Activated CD4-positive, alpha-beta T cell treated with anti-CD3 and anti-CD28 coated beads for 36 hours (primary cell): ENCODE results near the gene LENG9. TPM values are rescaled to one million over a fixed set of nuclear protein-coding genes. Genes with fewer than 3 reads are reported as not detected.

Experiments
- ATAC-seq: fragments of 200-7000 bp; cut with Tn5 transposase; one replicate; pipeline ENCODE4 v1.10.0; 2021; ENCODE audit warnings: mild to moderate bottlenecking, moderate library complexity
- CTCF ChIA-PET: fragments of 350-600 bp; sonication (Branson Sonifier 250); formaldehyde crosslinking; loops from one replicate; lab custom pipeline; 2021; ENCODE audit warnings: antibody characterized with exemption; lab: Charles Lee
- POLR2A ChIA-PET: fragments of 350-600 bp; sonication (Branson Sonifier 250); formaldehyde crosslinking; loops from one replicate; lab custom pipeline; 2021; ENCODE audit warnings: antibody characterized with exemption, inconsistent platforms; lab: Charles Lee
- DNase-seq: peaks from one replicate; pipeline ENCODE4 v3.0.0-alpha.2; 2020
- H3K27ac Mint-ChIP-seq: one replicate; pipeline ENCODE4 v1.8.0; 2021; ENCODE audit warnings: mixed read lengths
- H3K27me3 Mint-ChIP-seq: one replicate; pipeline ENCODE4 v1.8.0; 2021; ENCODE audit warnings: mixed read lengths
- H3K36me3 Mint-ChIP-seq: one replicate; pipeline ENCODE4 v1.8.0; 2021; ENCODE audit warnings: low read depth, mixed read lengths
- H3K4me1 Mint-ChIP-seq: one replicate; pipeline ENCODE4 v1.8.0; 2021; ENCODE audit warnings: mixed read lengths
- H3K4me3 Mint-ChIP-seq: one replicate; pipeline ENCODE4 v1.8.0; 2021; ENCODE audit warnings: mild to moderate bottlenecking, moderate library complexity, mixed read lengths
- H3K9me3 Mint-ChIP-seq: one replicate; pipeline ENCODE4 v1.8.0; 2021; ENCODE audit warnings: low read depth, mixed read lengths
- intact Hi-C, 2 experiments: fragments of 100-400 bp; cut with DNase I in 1 of 2; cut with micrococcal nuclease in 1 of 2; formaldehyde crosslinking; loops; one replicate each; pipeline versions ENCODE4 v1.14.2 to v1.15.1; 2022 to 2024; cut with DNase I, micrococcal nuclease
- total RNA-seq, 2 experiments: library from RNA; stranded (reverse); gene quantifications; one replicate each; pipeline ENCODE4 v1.2.3, GENCODE V29; 2021

The LENG9 gene
- total RNA-seq, 2 experiments from 2014 or later, result 5.0 to 5.1 TPM

GRCh38 chr19:54428323-54429175, 35.0 kb downstream of the LENG9 start:
- ChIA-PET CTCF (interaction anchor here (1.5 kb wide), 1 partner anchor 20 kb away, joined by 3 read pairs; the partner anchor contains the start of gene LENG8), POLR2A (no interaction called here)
- no peaks in the 10 kb centered on the region for H3K36me3 Mint-ChIP-seq
- no peak overlapping the region for H3K27ac Mint-ChIP-seq
- H3K27me3 Mint-ChIP-seq, result peaks cover 27% of the 10 kb centered on the region
- H3K4me3 Mint-ChIP-seq, result no peak overlapping the region
- peaks cover 3% of the 10 kb centered on the region for H3K4me1 Mint-ChIP-seq
- intact Hi-C loops, result no loop called here
- no peak for DNase-seq
- ATAC-seq, result no peak
- no peaks in the 10 kb centered on the region for H3K9me3 Mint-ChIP-seq

- intact Hi-C loops, result no loop called here
- Mint-ChIP-seq H3K27ac (no peak overlapping the region), H3K36me3 (no peaks in the 10 kb centered on the region), H3K4me3 (no peak overlapping the region), H3K4me1 (peaks cover 3% of the 10 kb centered on the region), H3K9me3 (no peaks in the 10 kb centered on the region), H3K27me3 (peaks cover 31% of the 10 kb centered on the region)
- ATAC-seq, result no peak
- POLR2A ChIA-PET, result no interaction called here
- no peak for DNase-seq
- CTCF ChIA-PET, result interaction anchor here (0.6 kb wide), 1 partner anchor 749 kb away, joined by 3 read pairs; no protein-coding TSS in a partner anchor
Measured at GRCh38 chr19:54427586-54427985, 36.0 kb downstream of the LENG9 start.

- Mint-ChIP-seq H3K27ac (no peak overlapping the region), H3K36me3 (no peaks in the 10 kb centered on the region), H3K4me1 (peaks cover 3% of the 10 kb centered on the region), H3K27me3 (peaks cover 31% of the 10 kb centered on the region), H3K9me3 (no peaks in the 10 kb centered on the region), H3K4me3 (no peak overlapping the region)
- ChIA-PET CTCF (no interaction called here), POLR2A (no interaction called here)
- ATAC-seq (no peak), DNase-seq (no peak)
- intact Hi-C loops, result no loop called here
Measured at GRCh38 chr19:54426291-54426931, 37.2 kb downstream of the LENG9 start.

- POLR2A ChIA-PET, result no interaction called here
- no peak overlapping the region for H3K4me3 Mint-ChIP-seq
- H3K27ac Mint-ChIP-seq, result no peak overlapping the region
- H3K9me3 Mint-ChIP-seq, result no peaks in the 10 kb centered on the region
- ATAC-seq, result no peak
- CTCF ChIA-PET, result interaction anchor here (0.7 to 1.5 kb wide), 2 partner anchors 8 to 34 kb away, joined by 3 read pairs; no protein-coding TSS in a partner anchor
- H3K36me3 Mint-ChIP-seq, result no peaks in the 10 kb centered on the region
- DNase-seq, result no peak
- H3K27me3 Mint-ChIP-seq, result peaks cover 32% of the 10 kb centered on the region
- intact Hi-C loops, result no loop called here
- H3K4me1 Mint-ChIP-seq, result peaks cover 3% of the 10 kb centered on the region
Measured at GRCh38 chr19:54425382-54425723, 38.2 kb downstream of the LENG9 start.

- H3K4me1 Mint-ChIP-seq, result peaks cover 3% of the 10 kb centered on the region
Measured at GRCh38 chr19:54424660-54425381, 38.8 kb downstream of the LENG9 start.

GRCh38 chr19:54424201-54424600, 39.4 kb downstream of the LENG9 start:
- no peak for DNase-seq
- Mint-ChIP-seq H3K4me3 (no peak overlapping the region), H3K9me3 (no peaks in the 10 kb centered on the region), H3K27me3 (peaks cover 36% of the 10 kb centered on the region), H3K36me3 (no peaks in the 10 kb centered on the region), H3K4me1 (peaks cover under 1% of the 10 kb centered on the region), H3K27ac (no peak overlapping the region)
- POLR2A ChIA-PET, result no interaction called here
- ATAC-seq, result no peak
- CTCF ChIA-PET, result interaction anchor here (1.5 kb wide), 1 partner anchor 33 kb away, joined by 3 read pairs; no protein-coding TSS in a partner anchor
- intact Hi-C loops, result no loop called here

More at GRCh38 chr19:54424660-54425381, 38.8 kb downstream of the LENG9 start:
- intact Hi-C loops, result no loop called here
- ChIA-PET CTCF (interaction anchor here (0.7 to 1.5 kb wide), 2 partner anchors 9 to 33 kb away, joined by 3 read pairs; no protein-coding TSS in a partner anchor), POLR2A (no interaction called here)
- Mint-ChIP-seq H3K9me3 (no peaks in the 10 kb centered on the region), H3K27me3 (peaks cover 33% of the 10 kb centered on the region), H3K27ac (no peak overlapping the region), H3K36me3 (no peaks in the 10 kb centered on the region), H3K4me3 (no peak overlapping the region)
- ATAC-seq (no peak), DNase-seq (no peak)

- peaks cover 13% of the 10 kb centered on the region for H3K4me1 Mint-ChIP-seq
- H3K27ac Mint-ChIP-seq, result no peak overlapping the region
- CTCF ChIA-PET, result interaction anchor here (0.6 to 1.0 kb wide), 2 partner anchors 67 to 1356 kb away, joined by 3 read pairs; no protein-coding TSS in a partner anchor
- H3K9me3 Mint-ChIP-seq, result no peaks in the 10 kb centered on the region
- ATAC-seq (no peak), DNase-seq (no peak)
- H3K27me3 Mint-ChIP-seq, result peaks cover 41% of the 10 kb centered on the region
- POLR2A ChIA-PET, result no interaction called here
- intact Hi-C loops, result no loop called here
- no peaks in the 10 kb centered on the region for H3K36me3 Mint-ChIP-seq
- H3K4me3 Mint-ChIP-seq, result no peak overlapping the region
Measured at GRCh38 chr19:54422136-54422535, 41.4 kb downstream of the LENG9 start.

- POLR2A ChIA-PET, result no interaction called here
- no peak overlapping the region for H3K4me3 Mint-ChIP-seq
- intact Hi-C loops, result no loop called here
- DNase-seq, result no peak
- no peak overlapping the region for H3K27ac Mint-ChIP-seq
- no peaks in the 10 kb centered on the region for H3K9me3 Mint-ChIP-seq
- no peaks in the 10 kb centered on the region for H3K36me3 Mint-ChIP-seq
- H3K4me1 Mint-ChIP-seq, result peaks cover 15% of the 10 kb centered on the region
- ATAC-seq, result no peak
- CTCF ChIA-PET, result interaction anchor here (0.6 to 1.0 kb wide), 3 partner anchors 9 to 1356 kb away, joined by 3 read pairs; no protein-coding TSS in a partner anchor
- peaks cover 41% of the 10 kb centered on the region for H3K27me3 Mint-ChIP-seq
Measured at GRCh38 chr19:54421521-54421920, 42.1 kb downstream of the LENG9 start.

- H3K4me3 Mint-ChIP-seq, result no peak overlapping the region
- H3K9me3 Mint-ChIP-seq, result no peaks in the 10 kb centered on the region
- ATAC-seq (no peak), DNase-seq (no peak)
- intact Hi-C loops, result no loop called here
- H3K27me3 Mint-ChIP-seq, result peaks cover 40% of the 10 kb centered on the region
- POLR2A ChIA-PET, result no interaction called here
- no peaks in the 10 kb centered on the region for H3K36me3 Mint-ChIP-seq
- CTCF ChIA-PET, result interaction anchor here (0.6 to 1.0 kb wide), 3 partner anchors 10 to 659 kb away, joined by 3 read pairs; no protein-coding TSS in a partner anchor
- H3K4me1 Mint-ChIP-seq, result peaks cover 15% of the 10 kb centered on the region
- H3K27ac Mint-ChIP-seq, result no peak overlapping the region
Measured at GRCh38 chr19:54421169-54421516, 42.4 kb downstream of the LENG9 start.

GRCh38 chr19:54420383-54421168, 43.0 kb downstream of the LENG9 start:
- ChIA-PET CTCF (interaction anchor here (0.6 to 1.1 kb wide), 3 partner anchors 10 to 660 kb away, joined by 3 read pairs; no protein-coding TSS in a partner anchor), POLR2A (no interaction called here)
- intact Hi-C loops, result no loop called here

More at GRCh38 chr19:54420383-54421168, 43.0 kb downstream of the LENG9 start:
- Mint-ChIP-seq H3K4me3 (no peak overlapping the region), H3K27ac (no peak overlapping the region), H3K36me3 (no peaks in the 10 kb centered on the region), H3K9me3 (no peaks in the 10 kb centered on the region), H3K4me1 (peaks cover 15% of the 10 kb centered on the region), H3K27me3 (peaks cover 41% of the 10 kb centered on the region)
- DNase-seq, result no peak
- ATAC-seq, result no peak
